Progenitor cell of endocrine pancreas (in vitro differentiated cells): ENCODE results near the gene HOXA6. TPM values are rescaled to one million over a fixed set of nuclear protein-coding genes. Genes with fewer than 3 reads are reported as not detected.

ENCODE experiments used
- DNase-seq: peaks from one replicate; pipeline ENCODE4 v3.0.0; 2021; ENCODE audit warnings: low spot score; ENCODE audit not compliant: unreplicated experiment
- H3K27ac Mint-ChIP-seq: 2 replicates; pipeline ENCODE4 v1.8.0; 2021; ENCODE audit warnings: mild to moderate bottlenecking, moderate library complexity, mixed read lengths
- H3K27me3 Mint-ChIP-seq: 2 replicates; pipeline ENCODE4 v1.8.0; 2021; ENCODE audit warnings: mixed read lengths
- H3K36me3 Mint-ChIP-seq: 2 replicates; pipeline ENCODE4 v1.8.0; 2022; ENCODE audit warnings: mixed read lengths; ENCODE audit not compliant: insufficient read depth
- H3K4me1 Mint-ChIP-seq: 2 replicates; pipeline ENCODE4 v1.8.0; 2021; ENCODE audit warnings: low read depth, mixed read lengths
- H3K4me3 Mint-ChIP-seq: 2 replicates; pipeline ENCODE4 v1.8.0; 2021; ENCODE audit warnings: low read depth, mild to moderate bottlenecking, moderate library complexity, mixed read lengths
- H3K9me3 Mint-ChIP-seq: 2 replicates; pipeline ENCODE4 v1.8.0; 2021; ENCODE audit warnings: low read depth, mixed read lengths
- total RNA-seq: library from RNA; stranded (reverse); gene quantifications from 2 replicates; pipeline ENCODE4 v1.2.1, GENCODE V29; 2021
- TF ChIP-seq, protein P1 (sequence below): fragments of 200-600 bp; sonication (generic); IDR thresholded peaks from one replicate; pipeline ENCODE4 v1.5.0; 2021; ENCODE audit warnings: antibody characterized with exemption, mild to moderate bottlenecking; ENCODE audit not compliant: unreplicated experiment

The HOXA6 gene
- total RNA-seq, 1 donor from 2014 or later: 0.38 TPM

DNA sequence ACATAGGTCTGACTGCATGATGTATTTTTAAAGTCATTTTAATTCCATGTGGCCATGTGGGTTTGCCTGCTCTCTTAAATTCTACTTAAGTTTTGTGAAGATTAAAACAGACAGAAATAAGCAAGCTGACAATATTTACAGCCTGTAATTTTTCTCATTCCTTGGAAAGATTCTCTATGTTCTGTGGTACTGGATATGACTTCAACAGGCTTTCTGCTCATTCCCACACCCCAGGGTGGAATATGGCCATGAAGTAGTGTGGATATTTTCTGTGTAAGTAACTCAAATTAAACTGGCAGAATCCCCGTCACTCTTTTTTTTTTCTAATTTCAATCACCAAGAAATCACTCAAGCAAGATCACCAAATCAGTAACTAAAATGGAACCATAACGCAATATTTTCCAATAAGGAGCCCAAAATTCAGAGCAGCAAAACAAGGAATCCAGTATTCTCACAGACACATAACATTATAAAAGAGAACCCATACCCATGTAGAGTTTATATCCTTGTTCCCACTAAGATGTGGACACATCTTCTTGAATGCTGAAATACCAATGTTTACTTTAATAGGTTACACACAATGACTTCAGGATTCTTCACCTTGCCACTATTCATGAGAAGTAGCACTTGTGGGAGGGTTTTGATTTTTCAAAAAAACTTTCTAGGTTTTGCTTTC, 9.8 kb downstream of the HOXA6 start:
- H3K4me3 Mint-ChIP-seq: peak overlapping the region; percentile 1

DNA sequence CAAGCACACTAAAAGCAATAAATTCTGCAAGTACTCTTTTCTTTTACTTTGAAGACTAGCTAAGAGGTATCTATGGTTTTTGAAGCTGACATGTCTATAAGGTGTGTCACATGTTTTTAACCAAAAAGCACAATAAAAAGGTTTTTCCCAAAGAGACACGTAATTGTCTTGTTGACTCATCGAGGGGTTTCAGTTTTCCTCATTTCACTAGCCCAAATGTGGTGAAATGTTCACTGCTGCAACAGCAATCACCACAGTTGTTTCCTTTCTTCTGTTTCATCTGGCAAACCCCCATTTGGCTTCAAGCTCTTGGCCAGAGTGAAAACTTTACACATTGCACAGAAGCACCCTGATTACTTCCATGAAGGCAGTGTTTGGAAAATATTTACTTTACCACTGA, 13.2 kb downstream of the HOXA6 start:
- peak overlapping the region; percentile 97 for H3K27ac Mint-ChIP-seq
- no peaks in the 10 kb centered on the region for H3K9me3 Mint-ChIP-seq
- peaks cover 4% of the 10 kb centered on the region for H3K27me3 Mint-ChIP-seq
- no peak for DNase-seq
- TF ChIP-seq, protein P1, sequence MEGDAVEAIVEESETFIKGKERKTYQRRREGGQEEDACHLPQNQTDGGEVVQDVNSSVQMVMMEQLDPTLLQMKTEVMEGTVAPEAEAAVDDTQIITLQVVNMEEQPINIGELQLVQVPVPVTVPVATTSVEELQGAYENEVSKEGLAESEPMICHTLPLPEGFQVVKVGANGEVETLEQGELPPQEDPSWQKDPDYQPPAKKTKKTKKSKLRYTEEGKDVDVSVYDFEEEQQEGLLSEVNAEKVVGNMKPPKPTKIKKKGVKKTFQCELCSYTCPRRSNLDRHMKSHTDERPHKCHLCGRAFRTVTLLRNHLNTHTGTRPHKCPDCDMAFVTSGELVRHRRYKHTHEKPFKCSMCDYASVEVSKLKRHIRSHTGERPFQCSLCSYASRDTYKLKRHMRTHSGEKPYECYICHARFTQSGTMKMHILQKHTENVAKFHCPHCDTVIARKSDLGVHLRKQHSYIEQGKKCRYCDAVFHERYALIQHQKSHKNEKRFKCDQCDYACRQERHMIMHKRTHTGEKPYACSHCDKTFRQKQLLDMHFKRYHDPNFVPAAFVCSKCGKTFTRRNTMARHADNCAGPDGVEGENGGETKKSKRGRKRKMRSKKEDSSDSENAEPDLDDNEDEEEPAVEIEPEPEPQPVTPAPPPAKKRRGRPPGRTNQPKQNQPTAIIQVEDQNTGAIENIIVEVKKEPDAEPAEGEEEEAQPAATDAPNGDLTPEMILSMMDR: no peak
- no peaks in the 10 kb centered on the region for H3K36me3 Mint-ChIP-seq
- H3K4me3 Mint-ChIP-seq: peak overlapping the region; percentile 62
- H3K4me1 Mint-ChIP-seq: peaks cover 73% of the 10 kb centered on the region

More for the DNA sequence above, 9.8 kb downstream of the HOXA6 start:
- H3K36me3 Mint-ChIP-seq: peaks cover 4% of the 10 kb centered on the region
- peak overlapping the region; percentile 46 for H3K27ac Mint-ChIP-seq
- no peaks in the 10 kb centered on the region for H3K9me3 Mint-ChIP-seq
- TF ChIP-seq, protein P1: no peak
- H3K27me3 Mint-ChIP-seq: peaks cover 4% of the 10 kb centered on the region
- no peak for DNase-seq
- peaks cover 76% of the 10 kb centered on the region for H3K4me1 Mint-ChIP-seq

GRCh38 chr7:27133409-27134231, 14.0 kb downstream of the HOXA6 start:
- peaks cover 4% of the 10 kb centered on the region for H3K27me3 Mint-ChIP-seq
- H3K27ac Mint-ChIP-seq: peak overlapping the region; percentile 97
- DNase-seq: no peak
- TF ChIP-seq, protein P1: no peak
- peaks cover 2% of the 10 kb centered on the region for H3K36me3 Mint-ChIP-seq
- peaks cover 76% of the 10 kb centered on the region for H3K4me1 Mint-ChIP-seq
- H3K4me3 Mint-ChIP-seq: peak overlapping the region; percentile 62
- H3K9me3 Mint-ChIP-seq: no peaks in the 10 kb centered on the region

DNA sequence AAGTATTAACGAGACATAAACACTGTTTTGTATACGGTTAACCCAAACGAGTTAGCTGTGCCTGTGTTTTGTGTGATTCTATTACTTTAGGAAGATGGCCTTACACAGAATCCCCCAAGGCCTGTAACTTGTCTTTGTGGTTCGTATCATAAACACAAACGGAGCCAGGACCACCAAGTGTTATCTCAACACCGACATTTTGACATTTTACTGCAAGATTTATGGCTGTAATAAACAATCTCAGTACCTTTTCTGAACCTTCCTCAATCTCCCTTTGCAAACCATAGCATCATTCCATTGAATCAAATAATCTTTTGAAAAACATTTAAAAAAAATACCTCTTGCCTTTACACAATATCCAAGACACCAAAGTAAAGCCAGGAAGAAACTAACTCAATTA, 14.6 kb downstream of the HOXA6 start:
- peak overlapping the region; percentile 62 for H3K4me3 Mint-ChIP-seq
- TF ChIP-seq, protein P1: no peak
- H3K27ac Mint-ChIP-seq: peak overlapping the region; percentile 97

GRCh38 chr7:27132214-27132613, 15.4 kb downstream of the HOXA6 start:
- H3K9me3 Mint-ChIP-seq: no peaks in the 10 kb centered on the region
- H3K4me1 Mint-ChIP-seq: peaks cover 75% of the 10 kb centered on the region
- H3K27me3 Mint-ChIP-seq: no peaks in the 10 kb centered on the region
- no peak overlapping the region for H3K27ac Mint-ChIP-seq
- peak overlapping the region; percentile 37 for H3K4me3 Mint-ChIP-seq
- TF ChIP-seq, protein P1: no peak
- H3K36me3 Mint-ChIP-seq: peaks cover 4% of the 10 kb centered on the region
- DNase-seq: no peak

More for the DNA sequence above, 14.6 kb downstream of the HOXA6 start:
- peaks cover 75% of the 10 kb centered on the region for H3K4me1 Mint-ChIP-seq
- no peak for DNase-seq
- H3K9me3 Mint-ChIP-seq: no peaks in the 10 kb centered on the region
- peaks cover 4% of the 10 kb centered on the region for H3K36me3 Mint-ChIP-seq
- H3K27me3 Mint-ChIP-seq: peaks cover 4% of the 10 kb centered on the region
